Nephron (organoid): ENCODE results near the gene MYT1.
"Not testable (repeated sequence)": the region's sequence is repeated elsewhere in the genome, so short reads cannot be mapped to it uniquely, and the experiment has no call there.

Experiments
- H3K27ac Mint-ChIP-seq, 3 experiments: 2 replicates each; pipeline ENCODE4 v1.8.0; 2020; ENCODE audit warnings: mixed read lengths in 3 of 3, mild to moderate bottlenecking in 2 of 3, moderate library complexity in 1 of 3
- H3K27me3 Mint-ChIP-seq: 2 replicates; pipeline ENCODE4 v1.8.0; 2021; ENCODE audit warnings: low read depth, mild to moderate bottlenecking, moderate library complexity, mixed read lengths
- H3K36me3 Mint-ChIP-seq: 2 replicates; pipeline ENCODE4 v1.8.0; 2020; ENCODE audit warnings: low read depth, mixed read lengths
- H3K4me1 Mint-ChIP-seq: 2 replicates; pipeline ENCODE4 v1.8.0; 2020; ENCODE audit warnings: mixed read lengths
- H3K4me3 Mint-ChIP-seq, 3 experiments: 2 replicates each; pipeline ENCODE4 v1.8.0; 2020; ENCODE audit warnings: mild to moderate bottlenecking in 3 of 3, mixed read lengths in 3 of 3, moderate library complexity in 2 of 3
- H3K9me3 Mint-ChIP-seq: 2 replicates; pipeline ENCODE4 v1.8.0; 2020; ENCODE audit warnings: mixed read lengths
- TF ChIP-seq, protein P1 (sequence below), 3 experiments: fragments of 200-600 bp; sonication (generic); IDR thresholded peaks; one replicate each; pipeline ENCODE4 v1.5.0; 2021; ENCODE audit warnings: antibody characterized with exemption in 3 of 3; ENCODE audit not compliant: unreplicated experiment in 3 of 3

Gene MYT1

DNA sequence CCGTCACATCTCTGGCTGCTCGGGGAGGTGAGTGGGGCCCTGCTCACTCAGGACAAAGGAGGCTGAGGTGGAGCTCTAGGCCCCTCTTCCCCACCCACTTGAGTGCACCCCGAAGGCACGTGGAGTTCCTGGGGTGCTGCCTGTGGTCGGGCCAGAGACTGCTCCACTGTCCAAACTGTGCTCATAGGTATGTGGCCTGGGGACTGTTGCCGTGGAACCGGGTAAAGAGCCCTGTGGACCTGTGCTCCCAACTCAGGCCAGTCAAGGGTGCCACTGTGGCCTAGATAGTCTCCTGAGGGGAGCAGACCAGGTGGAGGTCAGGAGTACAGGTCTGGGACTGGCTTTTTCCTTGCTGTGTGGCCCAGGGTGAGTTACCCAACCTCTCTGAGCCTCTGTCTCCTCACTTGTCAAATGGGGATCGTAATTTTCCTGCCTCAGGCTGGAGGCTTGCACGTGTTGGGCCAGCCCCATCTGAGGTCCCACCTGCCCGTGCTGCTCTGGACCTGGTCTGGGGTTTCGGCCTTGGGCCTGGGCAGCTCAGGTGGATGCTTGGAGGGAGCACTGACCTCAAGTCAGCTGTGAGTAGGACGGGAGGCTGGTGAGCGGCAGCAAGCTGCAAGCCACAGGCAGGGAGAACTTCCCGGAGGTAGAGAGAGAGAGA lies 44.4 kb upstream of the MYT1 start:
- Mint-ChIP-seq H3K27ac (peak overlapping the region in 1 of 3 experiments; percentile 82), H3K36me3 (no peaks in the 10 kb centered on the region), H3K9me3 (no peaks in the 10 kb centered on the region), H3K4me1 (peaks cover 6% of the 10 kb centered on the region), H3K4me3 (peak overlapping the region in 1 of 3 experiments; percentile 25), H3K27me3 (peaks cover 41% of the 10 kb centered on the region)
- TF ChIP-seq, protein P1, sequence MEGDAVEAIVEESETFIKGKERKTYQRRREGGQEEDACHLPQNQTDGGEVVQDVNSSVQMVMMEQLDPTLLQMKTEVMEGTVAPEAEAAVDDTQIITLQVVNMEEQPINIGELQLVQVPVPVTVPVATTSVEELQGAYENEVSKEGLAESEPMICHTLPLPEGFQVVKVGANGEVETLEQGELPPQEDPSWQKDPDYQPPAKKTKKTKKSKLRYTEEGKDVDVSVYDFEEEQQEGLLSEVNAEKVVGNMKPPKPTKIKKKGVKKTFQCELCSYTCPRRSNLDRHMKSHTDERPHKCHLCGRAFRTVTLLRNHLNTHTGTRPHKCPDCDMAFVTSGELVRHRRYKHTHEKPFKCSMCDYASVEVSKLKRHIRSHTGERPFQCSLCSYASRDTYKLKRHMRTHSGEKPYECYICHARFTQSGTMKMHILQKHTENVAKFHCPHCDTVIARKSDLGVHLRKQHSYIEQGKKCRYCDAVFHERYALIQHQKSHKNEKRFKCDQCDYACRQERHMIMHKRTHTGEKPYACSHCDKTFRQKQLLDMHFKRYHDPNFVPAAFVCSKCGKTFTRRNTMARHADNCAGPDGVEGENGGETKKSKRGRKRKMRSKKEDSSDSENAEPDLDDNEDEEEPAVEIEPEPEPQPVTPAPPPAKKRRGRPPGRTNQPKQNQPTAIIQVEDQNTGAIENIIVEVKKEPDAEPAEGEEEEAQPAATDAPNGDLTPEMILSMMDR (IDR thresholded peaks at IDR 0.05; ENCODE audit: unreplicated experiment in 3 of 3), result no peak

DNA sequence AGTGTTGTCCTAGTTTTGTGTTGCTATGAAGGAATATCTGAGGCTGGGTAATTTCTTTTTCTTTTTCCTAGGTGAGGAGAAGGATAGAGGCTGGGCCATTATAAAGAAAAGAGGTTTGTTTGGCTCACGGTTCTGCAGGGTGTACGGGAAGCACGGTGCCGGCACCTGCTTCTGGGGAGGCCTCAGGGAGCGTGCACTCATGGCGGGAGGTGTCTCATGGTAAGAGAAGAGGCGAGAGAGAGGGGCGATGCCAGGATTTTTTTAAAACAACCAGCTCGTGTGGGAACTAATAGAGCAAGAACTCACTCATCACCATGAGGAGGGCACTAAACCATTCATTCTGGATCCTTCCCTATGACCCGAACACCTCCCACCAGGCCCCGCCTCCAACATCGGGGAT lies 42.7 kb upstream of the MYT1 start:
- Mint-ChIP-seq H3K4me3 (no peak overlapping the region), H3K36me3 (no peaks in the 10 kb centered on the region), H3K9me3 (no peaks in the 10 kb centered on the region), H3K4me1 (peaks cover 6% of the 10 kb centered on the region), H3K27ac (no peak overlapping the region), H3K27me3 (peaks cover 37% of the 10 kb centered on the region)
- TF ChIP-seq, protein P1 (IDR thresholded peaks at IDR 0.05; ENCODE audit: unreplicated experiment in 3 of 3), result no peak

DNA sequence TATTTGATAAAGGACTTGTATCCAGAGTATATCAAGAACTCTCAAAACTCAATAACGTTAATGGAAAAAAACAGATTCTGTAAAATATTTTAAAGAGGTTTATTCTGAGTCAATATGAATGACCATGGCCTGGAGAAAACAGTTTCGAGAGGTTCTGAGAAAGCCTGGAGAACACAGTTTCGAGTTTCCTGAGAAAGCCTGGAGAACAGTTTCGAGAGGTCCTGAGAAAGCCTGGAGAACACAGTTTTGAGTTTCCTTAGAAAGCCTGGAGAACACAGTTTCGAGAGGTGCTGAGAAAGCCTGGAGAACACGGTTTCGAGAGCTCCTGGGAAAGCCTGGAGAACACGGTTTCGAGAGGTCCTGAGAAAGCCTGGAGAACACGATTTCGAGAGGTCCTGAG lies 41.3 kb upstream of the MYT1 start:
- H3K4me3 Mint-ChIP-seq, H3K4me1 Mint-ChIP-seq, H3K27ac Mint-ChIP-seq, H3K9me3 Mint-ChIP-seq, H3K36me3 Mint-ChIP-seq: not testable (repeated sequence)
- H3K27me3 Mint-ChIP-seq, result peaks cover 37% of the 10 kb centered on the region

DNA sequence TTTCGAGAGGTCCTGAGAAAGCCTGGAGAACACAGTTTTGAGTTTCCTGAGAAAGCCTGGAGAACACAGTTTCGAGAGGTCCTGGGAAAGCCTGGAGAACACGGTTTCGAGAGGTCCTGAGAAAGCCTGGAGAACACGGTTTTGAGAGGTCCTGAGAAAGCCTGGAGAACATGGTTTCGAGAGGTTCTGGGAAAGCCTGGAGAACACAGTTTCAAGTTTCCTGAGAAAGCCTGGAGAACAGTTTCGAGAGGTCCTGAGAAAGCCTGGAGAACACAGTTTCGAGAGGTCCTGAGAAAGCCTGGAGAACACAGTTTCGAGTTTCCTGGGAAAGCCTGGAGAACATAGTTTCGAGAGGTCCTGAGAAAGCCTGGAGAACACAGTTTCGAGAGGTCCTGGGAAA lies 40.7 kb upstream of the MYT1 start:
- H3K4me3 Mint-ChIP-seq, H3K27ac Mint-ChIP-seq, H3K36me3 Mint-ChIP-seq, H3K4me1 Mint-ChIP-seq, H3K9me3 Mint-ChIP-seq: not testable (repeated sequence)
- peaks cover 41% of the 10 kb centered on the region for H3K27me3 Mint-ChIP-seq

DNA sequence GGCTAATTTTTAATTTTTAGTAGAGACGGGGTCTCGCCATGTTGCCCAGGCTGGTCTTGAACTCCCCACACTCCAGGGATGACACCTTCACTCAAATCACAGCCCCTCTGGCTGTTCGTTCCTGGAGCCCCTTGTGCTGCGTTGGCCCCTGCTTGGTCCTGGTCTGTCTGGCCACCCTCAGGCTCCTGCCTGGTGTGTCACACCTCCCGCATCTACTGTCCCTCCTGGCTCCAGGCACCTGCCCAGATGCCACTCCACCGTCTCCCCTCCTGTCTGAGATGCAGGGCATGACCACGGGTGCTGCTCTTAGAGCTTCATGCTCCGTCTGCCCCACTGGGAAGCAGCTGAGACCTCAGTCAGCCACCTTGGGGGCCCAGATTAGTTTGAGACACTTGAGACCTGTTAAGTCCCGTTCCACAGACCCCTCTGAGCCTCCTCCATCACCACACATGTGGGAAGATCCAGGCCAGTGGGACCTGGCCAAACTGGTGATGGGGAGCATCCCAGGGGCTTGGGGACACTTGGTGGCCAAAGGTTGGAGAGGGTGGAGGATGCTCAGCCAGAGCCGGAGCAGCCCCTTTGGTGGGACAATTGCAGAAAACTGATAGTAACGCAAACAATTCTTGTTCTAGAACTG lies 35.0 kb upstream of the MYT1 start:
- H3K4me3 Mint-ChIP-seq, result no peak overlapping the region
- H3K27me3 Mint-ChIP-seq, result peaks cover 28% of the 10 kb centered on the region
- no peaks in the 10 kb centered on the region for H3K4me1 Mint-ChIP-seq
- no peak overlapping the region for H3K27ac Mint-ChIP-seq
- H3K9me3 Mint-ChIP-seq, result peaks cover 6% of the 10 kb centered on the region
- H3K36me3 Mint-ChIP-seq, result no peaks in the 10 kb centered on the region
- TF ChIP-seq, protein P1 (IDR thresholded peaks at IDR 0.05; ENCODE audit: unreplicated experiment in 3 of 3), result no peak

DNA sequence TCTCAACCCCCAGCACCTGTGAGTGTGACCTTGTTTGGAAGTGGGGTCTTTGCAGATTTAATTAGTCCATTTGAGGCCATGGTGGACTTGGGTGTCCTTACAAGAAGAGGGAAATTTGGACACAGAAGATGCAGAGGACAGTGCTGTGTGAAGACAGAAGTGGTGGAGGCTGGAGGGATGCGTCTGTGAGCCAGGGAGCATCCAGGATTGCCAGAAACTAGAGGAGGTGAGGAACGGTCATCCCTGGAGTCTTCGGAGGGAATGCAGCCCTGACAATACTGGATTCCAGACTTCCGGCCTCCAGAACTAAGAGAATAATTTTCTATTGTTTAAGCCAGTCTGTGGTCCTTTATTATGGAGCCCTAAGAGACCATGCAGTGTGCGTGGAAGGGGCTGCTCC lies 34.0 kb upstream of the MYT1 start:
- Mint-ChIP-seq H3K27me3 (peaks cover 24% of the 10 kb centered on the region), H3K36me3 (no peaks in the 10 kb centered on the region), H3K9me3 (peaks cover 6% of the 10 kb centered on the region), H3K4me1 (no peaks in the 10 kb centered on the region), H3K4me3 (no peak overlapping the region), H3K27ac (no peak overlapping the region)
- TF ChIP-seq, protein P1 (IDR thresholded peaks at IDR 0.05; ENCODE audit: unreplicated experiment in 3 of 3), result no peak

DNA sequence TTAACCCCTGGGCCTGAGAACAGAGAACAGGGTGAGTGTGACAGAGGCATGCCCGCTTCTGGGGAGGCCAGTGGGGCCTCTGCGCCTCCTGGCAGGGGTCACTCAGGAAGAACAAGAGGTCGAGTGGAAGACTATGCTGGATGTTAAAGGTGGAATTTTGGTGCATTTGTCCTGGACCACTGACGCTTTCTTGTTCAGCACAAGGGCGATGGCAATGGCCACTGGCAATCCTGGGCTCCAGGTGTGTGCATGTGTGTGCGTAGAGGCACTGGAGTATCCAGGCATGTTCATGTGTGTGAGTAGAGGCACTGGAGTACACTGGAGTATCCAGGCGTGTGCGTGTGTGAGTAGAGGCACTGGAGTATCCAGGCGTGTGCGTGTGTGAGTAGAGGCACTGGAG lies 33.4 kb upstream of the MYT1 start:
- no peaks in the 10 kb centered on the region for H3K4me1 Mint-ChIP-seq
- no peaks in the 10 kb centered on the region for H3K36me3 Mint-ChIP-seq
- H3K27ac Mint-ChIP-seq, result no peak overlapping the region
- TF ChIP-seq, protein P1 (IDR thresholded peaks at IDR 0.05; ENCODE audit: unreplicated experiment in 3 of 3), result no peak
- peaks cover 30% of the 10 kb centered on the region for H3K27me3 Mint-ChIP-seq
- no peak overlapping the region for H3K4me3 Mint-ChIP-seq
- H3K9me3 Mint-ChIP-seq, result peaks cover 6% of the 10 kb centered on the region
